Gastrocnemius medialis (tissue), 4 donors: Measurements from ENCODE around the gene PPM1E. TPM values are rescaled to one million over a fixed set of nuclear protein-coding genes. Genes with fewer than 3 reads are reported as not detected.

ENCODE experiments used
- ATAC-seq, 2 donors: fragments of 150-250 bp; one replicate each; pipeline ENCODE4 v1.9.1; 2016
- DNase-seq, 2 donors: peaks; one replicate each; pipeline ENCODE4 v3.0.0-alpha.2; 2019
- H3K27ac ChIP-seq, 4 donors: fragments of 200-600 bp; sonication (generic); 1 replicate in 1 of 4; 2 replicates in 3 of 4; pipeline ENCODE4 v1.5.1; 2016 to 2018; ENCODE audit warnings: mild to moderate bottlenecking in 2 of 4, moderate library complexity in 1 of 4
- H3K27me3 ChIP-seq, 3 donors: fragments of 200-600 bp; sonication (generic) in 2 of 3; 1 replicate in 1 of 3; 2 replicates in 2 of 3; pipeline versions ENCODE4 v1.5.1 to v1.6.0; 2016 to 2019; ENCODE audit warnings: mild to moderate bottlenecking in 1 of 3, moderate library complexity in 1 of 3
- H3K36me3 ChIP-seq, 2 donors: fragments of 200-600 bp; sonication (generic) in 1 of 2; one replicate each; pipeline ENCODE4 v1.5.1; 2017 to 2018
- H3K4me1 ChIP-seq, 2 donors: fragments of 200-600 bp; sonication (generic) in 1 of 2; one replicate each; pipeline ENCODE4 v1.5.1; 2016 to 2017; ENCODE audit warnings: mild to moderate bottlenecking in 2 of 2
- H3K4me3 ChIP-seq, 4 donors: fragments of 200-600 bp; sonication (generic) in 3 of 4; 1 replicate in 1 of 4; 2 replicates in 3 of 4; pipeline ENCODE4 v1.5.1; 2016 to 2019; ENCODE audit warnings: mild to moderate bottlenecking in 2 of 4
- H3K9me3 ChIP-seq, 3 donors: fragments of 200-600 bp; sonication (generic) in 2 of 3; 1 replicate in 1 of 3; 2 replicates in 2 of 3; pipeline ENCODE4 v1.5.1; 2016 to 2019
- CTCF ChIP-seq, 5 experiments: fragments of 450-650 bp in 3 of 5; fragments of 200-600 bp in 2 of 5; sonication (generic) in 2 of 5; IDR thresholded peaks in 4 of 5; conservative IDR thresholded peaks in 1 of 5; 1 replicate in 4 of 5; 2 replicates in 1 of 5; pipeline ENCODE4 v1.5.1; 2016 to 2019; ENCODE audit warnings: antibody characterized with exemption in 5 of 5, mild to moderate bottlenecking in 3 of 5, moderate library complexity in 3 of 5
- POLR2A ChIP-seq, 2 donors: fragments of 450-650 bp; IDR thresholded peaks; one replicate each; pipeline ENCODE4 v1.6.1; 2017; ENCODE audit warnings: antibody characterized with exemption in 2 of 2, mild to moderate bottlenecking in 2 of 2, moderate library complexity in 2 of 2
- in situ Hi-C, 4 donors: fragments of 200-750 bp; cut with MboI; loops; one replicate each; pipeline versions ENCODE4 v1.15.0 to v1.8.0; 2017; ENCODE audit warnings: low sequenced_read_pairs in 4 of 4
- intact Hi-C: fragments of 100-400 bp; cut with DNase I; formaldehyde crosslinking; loops from one replicate; pipeline ENCODE4 v1.15.1; 2023; ENCODE audit warnings: low total_unique reads
- total RNA-seq, 4 donors: library from RNA; depleted of rRNA; stranded (reverse); fragments of >200 nt; gene quantifications; one replicate each; pipeline versions ENCODE4 v1.1.0 to v1.2.3, GENCODE V29; 2016

Gene PPM1E
- total RNA-seq, 4 donors from 2014 or later = 0.04 to 0.07 TPM; not detected in 2

GRCh38 chr17:58756246-58757161 lies 850 bp downstream of the PPM1E start:
- Histone ChIP-seq H3K4me3 (peak overlapping the region; percentile 46 to 54 (median 50)), H3K27ac (no peak overlapping the region), H3K4me1 (peaks cover 0 to 7% of the 10 kb centered on the region in 2 donors), H3K36me3 (no peaks in the 10 kb centered on the region), H3K27me3 (peaks cover 57 to 62% (median 59%) of the 10 kb centered on the region in 3 donors), H3K9me3 (no peaks in the 10 kb centered on the region)
- intact Hi-C loops = no loop called here
- TF ChIP-seq POLR2A (IDR thresholded peaks at IDR 0.05) (no peak), CTCF (IDR thresholded peaks at IDR 0.05 in 4 of 5, conservative IDR thresholded peaks at IDR 0.05 in 1 of 5) (no peak)
- ATAC-seq (no peak), DNase-seq (no peak)
- in situ Hi-C loops = no loop called here

- Histone ChIP-seq H3K27ac (no peak overlapping the region), H3K9me3 (no peaks in the 10 kb centered on the region), H3K27me3 (peaks cover 57 to 62% (median 59%) of the 10 kb centered on the region in 3 donors), H3K4me3 (no peak overlapping the region), H3K36me3 (no peaks in the 10 kb centered on the region), H3K4me1 (peaks cover 0 to 7% of the 10 kb centered on the region in 2 donors)
- intact Hi-C loops (no loop called here), in situ Hi-C loops (no loop called here)
- TF ChIP-seq CTCF (IDR thresholded peaks at IDR 0.05 in 4 of 5, conservative IDR thresholded peaks at IDR 0.05 in 1 of 5) (no peak), POLR2A (IDR thresholded peaks at IDR 0.05) (no peak)
- DNase-seq (no peak), ATAC-seq (no peak)
Observed at GRCh38 chr17:58757162-58757613, 1.5 kb downstream of the PPM1E start.

- DNase-seq = no peak
- no peak for ATAC-seq
- H3K36me3 ChIP-seq = no peaks in the 10 kb centered on the region
- peaks cover 49 to 54% (median 50%) of the 10 kb centered on the region in 3 donors for H3K27me3 ChIP-seq
- H3K4me1 ChIP-seq = peaks cover 0 to 7% of the 10 kb centered on the region in 2 donors
- H3K27ac ChIP-seq = no peak overlapping the region
- TF ChIP-seq POLR2A (IDR thresholded peaks at IDR 0.05) = no peak
- no peak for TF ChIP-seq CTCF (IDR thresholded peaks at IDR 0.05 in 4 of 5, conservative IDR thresholded peaks at IDR 0.05 in 1 of 5)
- in situ Hi-C loops = no loop called here
- no peaks in the 10 kb centered on the region for H3K9me3 ChIP-seq
- intact Hi-C loops = no loop called here
- no peak overlapping the region for H3K4me3 ChIP-seq
Observed at GRCh38 chr17:58758890-58759289, 3.2 kb downstream of the PPM1E start.

- Histone ChIP-seq H3K4me1 (peaks cover 0 to 7% of the 10 kb centered on the region in 2 donors), H3K4me3 (no peak overlapping the region), H3K9me3 (no peaks in the 10 kb centered on the region), H3K27me3 (peaks cover 44 to 51% (median 48%) of the 10 kb centered on the region in 3 donors), H3K27ac (no peak overlapping the region), H3K36me3 (no peaks in the 10 kb centered on the region)
- ATAC-seq (no peak), DNase-seq (no peak)
- TF ChIP-seq CTCF (IDR thresholded peaks at IDR 0.05 in 4 of 5, conservative IDR thresholded peaks at IDR 0.05 in 1 of 5) (no peak), POLR2A (IDR thresholded peaks at IDR 0.05) (no peak)
- in situ Hi-C loops = no loop called here
- intact Hi-C loops = no loop called here
Observed at GRCh38 chr17:58759522-58759921, 3.9 kb downstream of the PPM1E start.
